H1 (cell line): ENCODE results near the gene NSL1. TPM values are rescaled to one million over a fixed set of nuclear protein-coding genes. Genes with fewer than 3 reads are reported as not detected.

Source experiments
- CTCF ChIA-PET: fragments of 300-600 bp; sonication (Branson Sonifier 250); formaldehyde crosslinking; loops from one replicate; lab custom pipeline; 2021; ENCODE audit not compliant: partially characterized antibody; lab: Charles Lee
- POLR2A ChIA-PET: fragments of 300-600 bp; sonication (Branson Sonifier 250); formaldehyde crosslinking; loops from one replicate; lab custom pipeline; 2021; ENCODE audit warnings: inconsistent platforms; ENCODE audit not compliant: partially characterized antibody; lab: Charles Lee
- DNase-seq, 2 experiments: peaks; one replicate each; pipeline versions ENCODE4 v3.0.0 to v3.0.0-alpha.2; 2010 to 2022; ENCODE audit warnings: low spot score in 2 of 2, low read depth in 1 of 2, mixed read lengths in 1 of 2
- FAIRE-seq: peaks from 2 replicates; lab custom pipeline; 2011; peaks lifted over from hg19 to GRCh38; lab: Jason Lieb, UNC
- H2AFZ ChIP-seq: 2 replicates; pipeline ENCODE4 v1.8.1; 2012; ENCODE audit warnings: low read length, inconsistent platforms
- H2AK5ac ChIP-seq: 2 replicates; pipeline ENCODE4 v1.6.1; 2013; ENCODE audit warnings: low read depth, low read length
- H2BK120ac ChIP-seq: replicated peaks from 2 replicates; pipeline ENCODE3; 2013; ENCODE audit warnings: low read depth, low read length, inconsistent platforms
- H2BK12ac ChIP-seq: 2 replicates; pipeline ENCODE4 v1.6.1; 2013; ENCODE audit warnings: low read depth, low read length
- H2BK15ac ChIP-seq: 2 replicates; pipeline ENCODE4 v1.6.1; 2013; ENCODE audit warnings: low read length
- H2BK20ac ChIP-seq: 2 replicates; pipeline ENCODE4 v1.6.1; 2013; ENCODE audit warnings: low read length
- H2BK5ac ChIP-seq: 2 replicates; pipeline ENCODE4 v1.6.1; 2013; ENCODE audit warnings: low read depth, low read length
- H3K14ac ChIP-seq: 2 replicates; pipeline ENCODE4 v1.6.1; 2013; ENCODE audit warnings: inconsistent platforms; ENCODE audit not compliant: insufficient read length
- H3K18ac ChIP-seq: 2 replicates; pipeline ENCODE4 v1.6.1; 2013; ENCODE audit warnings: low read length; ENCODE audit errors: extremely low read depth
- H3K23ac ChIP-seq: 2 replicates; pipeline ENCODE4 v1.6.1; 2013; ENCODE audit warnings: inconsistent platforms; ENCODE audit not compliant: insufficient read length
- H3K23me2 ChIP-seq: 2 replicates; pipeline ENCODE4 v1.6.1; 2013; ENCODE audit warnings: low read depth, low read length
- H3K27ac ChIP-seq: 2 replicates; pipeline ENCODE4 v1.6.1; 2011; ENCODE audit warnings: low read depth, low read length, inconsistent platforms
- H3K27me3 ChIP-seq, 4 experiments: replicated peaks in 1 of 4; 1 replicate in 1 of 4; 2 replicates in 3 of 4; pipeline versions ENCODE4 v1.6.1 to v1.8.1; 2011 to 2013; ENCODE audit warnings: low read length in 3 of 4, mild to moderate bottlenecking in 3 of 4, inconsistent platforms in 2 of 4, mixed read lengths in 2 of 4, moderate library complexity in 1 of 4; ENCODE audit not compliant: control insufficient read depth in 3 of 4, insufficient read depth in 3 of 4; ENCODE audit errors: extremely low read depth in 1 of 4
- H3K36me3 ChIP-seq, 4 experiments: 2 replicates each; pipeline versions ENCODE4 v1.6.1 to v1.8.1; 2011 to 2013; ENCODE audit warnings: mild to moderate bottlenecking in 4 of 4, low read length in 3 of 4, moderate library complexity in 2 of 4, control low read depth in 1 of 4, inconsistent platforms in 1 of 4; ENCODE audit not compliant: insufficient read depth in 4 of 4, control insufficient read depth in 2 of 4
- H3K4ac ChIP-seq: replicated peaks from 2 replicates; pipeline ENCODE3; 2013; ENCODE audit warnings: low read length, low read depth, mixed read lengths, inconsistent platforms; ENCODE audit not compliant: insufficient read length
- H3K4me1 ChIP-seq, 4 experiments: replicated peaks in 1 of 4; 1 replicate in 1 of 4; 2 replicates in 3 of 4; pipeline versions ENCODE4 v1.6.1 to v1.8.1; 2011 to 2013; ENCODE audit warnings: low read length in 3 of 4, inconsistent platforms in 2 of 4, mixed read lengths in 1 of 4; ENCODE audit not compliant: insufficient read depth in 4 of 4, control insufficient read depth in 3 of 4
- H3K4me2 ChIP-seq, 2 experiments: 2 replicates each; pipeline versions ENCODE4 v1.6.1 to v1.8.1; 2011 to 2013; ENCODE audit warnings: low read depth in 2 of 2, low read length in 2 of 2, control low read depth in 1 of 2, inconsistent platforms in 1 of 2, mild to moderate bottlenecking in 1 of 2; ENCODE audit not compliant: insufficient read depth in 1 of 2
- H3K4me3 ChIP-seq, 4 experiments: fragments of 200-600, 300-600 bp in 1 of 4; sonication (generic), shearing (Covaris generic), sonication (Bioruptor Twin) in 1 of 4; 2 replicates each; pipeline versions ENCODE4 v1.5.1 to v1.8.1; 2011 to 2016; ENCODE audit warnings: low read length in 4 of 4, low read depth in 3 of 4, control low read depth in 2 of 4, inconsistent platforms in 2 of 4, mild to moderate bottlenecking in 2 of 4, mixed read lengths in 1 of 4, moderate library complexity in 1 of 4; ENCODE audit not compliant: insufficient read depth in 2 of 4; ENCODE audit errors: extremely low read depth in 1 of 4
- H3K56ac ChIP-seq: replicated peaks from 2 replicates; pipeline ENCODE3; 2013; ENCODE audit warnings: low read depth, mild to moderate bottlenecking, mixed read lengths, low read length, inconsistent platforms; ENCODE audit not compliant: insufficient read length
- H3K79me1 ChIP-seq: 2 replicates; pipeline ENCODE4 v1.6.1; 2013; ENCODE audit warnings: low read depth, low read length, control low read depth
- H3K79me2 ChIP-seq, 2 experiments: 2 replicates each; pipeline versions ENCODE4 v1.6.1 to v1.8.1; 2012 to 2013; ENCODE audit warnings: low read length in 2 of 2, mild to moderate bottlenecking in 2 of 2, inconsistent platforms in 1 of 2; ENCODE audit not compliant: insufficient read depth in 2 of 2, control insufficient read depth in 1 of 2
- H3K9ac ChIP-seq, 4 experiments: replicated peaks in 1 of 4; 1 replicate in 1 of 4; 2 replicates in 3 of 4; pipeline versions ENCODE4 v1.6.1 to v1.8.1; 2011 to 2013; ENCODE audit warnings: low read depth in 3 of 4, low read length in 3 of 4, control low read depth in 2 of 4, mild to moderate bottlenecking in 2 of 4, moderate library complexity in 2 of 4, inconsistent platforms in 1 of 4; ENCODE audit errors: extremely low read depth in 1 of 4
- H3K9me3 ChIP-seq, 2 experiments: 2 replicates each; pipeline versions ENCODE4 v1.6.1 to v1.8.1; 2012 to 2013; ENCODE audit warnings: mild to moderate bottlenecking in 2 of 2, moderate library complexity in 2 of 2, control low read depth in 1 of 2, inconsistent platforms in 1 of 2, low read depth in 1 of 2, low read length in 1 of 2, mixed read lengths in 1 of 2; ENCODE audit not compliant: insufficient read depth in 2 of 2
- H4K20me1 ChIP-seq, 2 experiments: replicated peaks in 1 of 2; 2 replicates each; pipeline versions ENCODE3 to v1.8.1; 2011 to 2013; ENCODE audit warnings: inconsistent platforms in 2 of 2, low read length in 2 of 2, mild to moderate bottlenecking in 1 of 2; ENCODE audit not compliant: insufficient read depth in 2 of 2, control insufficient read depth in 1 of 2
- H4K5ac ChIP-seq: 2 replicates; pipeline ENCODE4 v1.6.1; 2013; ENCODE audit warnings: low read length, low read depth, mixed read lengths, inconsistent platforms; ENCODE audit not compliant: insufficient read length
- H4K8ac ChIP-seq: 2 replicates; pipeline ENCODE4 v1.8.0; 2013; ENCODE audit warnings: mild to moderate bottlenecking, moderate library complexity, low read length, inconsistent platforms; ENCODE audit not compliant: insufficient read depth; ENCODE audit errors: extremely low read depth
- H4K91ac ChIP-seq: replicated peaks from 2 replicates; pipeline ENCODE3; 2013; ENCODE audit warnings: low read length, mixed read lengths, inconsistent platforms; ENCODE audit not compliant: insufficient read length
- BRCA1 ChIP-seq: IDR thresholded peaks from 2 replicates; pipeline ENCODE4 v1.6.1; 2012; ENCODE audit warnings: low read depth, low read length, improper control_type of control experiment
- CEBPB ChIP-seq: IDR thresholded peaks from 2 replicates; pipeline ENCODE4 v1.6.1; 2012; ENCODE audit warnings: low read depth, low read length
- CTBP2 ChIP-seq: IDR thresholded peaks from 2 replicates; pipeline ENCODE4 v1.7.0; 2011; ENCODE audit warnings: borderline replicate concordance, mild to moderate bottlenecking, moderate library complexity, mixed read lengths, low read length; ENCODE audit not compliant: insufficient read depth, insufficient read length
- EP300 ChIP-seq, 2 experiments: IDR thresholded peaks; 1 replicate in 1 of 2; 2 replicates in 1 of 2; pipeline ENCODE4 v1.6.1; 2011 to 2012; ENCODE audit warnings: low read depth in 2 of 2, low read length in 2 of 2, mild to moderate bottlenecking in 2 of 2, borderline replicate concordance in 1 of 2, inconsistent platforms in 1 of 2, moderate library complexity in 1 of 2
- GTF2F1 ChIP-seq: IDR thresholded peaks from 2 replicates; pipeline ENCODE4 v1.6.1; 2012; ENCODE audit warnings: low read depth, low read length, improper control_type of control experiment, borderline replicate concordance
- HDAC2 ChIP-seq, 2 experiments: fragments of 300-600 bp in 1 of 2; sonication (generic) in 1 of 2; IDR thresholded peaks; 2 replicates each; pipeline ENCODE4 v1.6.1; 2011 to 2012; ENCODE audit warnings: low read depth in 2 of 2, low read length in 2 of 2, mild to moderate bottlenecking in 2 of 2, moderate library complexity in 2 of 2, borderline replicate concordance in 1 of 2, inconsistent platforms in 1 of 2
- JUN ChIP-seq: IDR thresholded peaks from 2 replicates; pipeline ENCODE4 v1.6.1; 2011; ENCODE audit warnings: low read depth, mild to moderate bottlenecking, improper control_type of control experiment, low read length
- PHF8 ChIP-seq: fragments of 200-600 bp; sonication (generic); conservative IDR thresholded peaks from 2 replicates; pipeline ENCODE4 v1.7.1; 2012; ENCODE audit warnings: low read depth, mild to moderate bottlenecking, inconsistent platforms, low read length, moderate library complexity
- POU5F1 ChIP-seq: IDR thresholded peaks from 2 replicates; pipeline ENCODE4 v1.6.1; 2011; ENCODE audit warnings: low read depth, mild to moderate bottlenecking, low read length, moderate library complexity
- SIN3A ChIP-seq, 2 experiments: IDR thresholded peaks in 1 of 2; conservative IDR thresholded peaks in 1 of 2; 2 replicates each; pipeline ENCODE4 v1.6.1; 2011 to 2012; ENCODE audit warnings: low read length in 2 of 2, improper control_type of control experiment in 1 of 2, low read depth in 1 of 2, mild to moderate bottlenecking in 1 of 2
- TAF7 ChIP-seq: optimal IDR thresholded peaks from 2 replicates; pipeline ENCODE3; 2011; ENCODE audit warnings: low read depth, mild to moderate bottlenecking, inconsistent platforms, low read length, moderate library complexity, borderline replicate concordance
- WGBS, 2 experiments: shearing (Covaris generic) in 1 of 2; methylation state at CpG; one replicate each; pipeline versions ENCODE4 v1.1.6 to v1.1.7; 2013 to 2015; ENCODE audit warnings: low lambda C conversion rate in 2 of 2, mixed read lengths in 2 of 2, inconsistent platforms in 1 of 2, low coverage in 1 of 2, missing lambda C conversion rate in 1 of 2; ENCODE audit not compliant: insufficient replicate concordance in 2 of 2, insufficient coverage in 1 of 2, insufficient read length in 1 of 2; ENCODE audit errors: extremely low coverage in 1 of 2, missing lambda C conversion rate in 1 of 2; 5-methylcytosine and 5-hydroxymethylcytosine counted together
- polyA plus RNA-seq, 7 experiments: library from polyadenylated mRNA; depleted of rRNA in 3 of 7; stranded (reverse) in 5 of 7; unstranded in 2 of 7; fragments of >200 nt in 5 of 7; fragments of 200-250 nt in 2 of 7; gene quantifications; 1 replicate in 5 of 7; 2 replicates in 1 of 7; 4 replicates in 1 of 7; pipeline versions ENCODE4 v1.2.1 to v1.2.3, GENCODE V29; 2011 to 2013; ENCODE audit warnings: missing spikeins in 2 of 7, mixed read lengths in 2 of 7
- total RNA-seq: library from RNA; stranded (reverse); fragmentation: NEBNext Ultra II Directional; extraction: Animal tissue kit (Norgen Biotek cat#: 25700); gene quantifications from 2 replicates; pipeline ENCODE4 v1.2.1, GENCODE V29; 2021

The NSL1 gene
- total and polyA plus RNA-seq, 2 of the 8 experiments (the other 6 are each of a cell fraction or from before 2014, with no cell fraction given): 25.4 to 51.7 TPM

GRCh38 chr1:212781225-212781624, 10.4 kb downstream of the NSL1 start:
- H2BK5ac ChIP-seq: no peak overlapping the region
- no peak overlapping the region for H3K56ac ChIP-seq
- peaks cover 5 to 58% (median 29%) of the 10 kb centered on the region in 4 experiments; a peak in 7 of 8 replicates for H3K36me3 ChIP-seq
- DNase-seq (no peak), FAIRE-seq (no peak)
- no peaks in the 10 kb centered on the region for H3K4me1 ChIP-seq
- H3K79me1 ChIP-seq: no peaks in the 10 kb centered on the region; the same call in 1 of the 2 replicates
- no peak overlapping the region for H3K14ac ChIP-seq
- H4K8ac ChIP-seq: no peak overlapping the region
- no peaks in the 10 kb centered on the region for H3K27me3 ChIP-seq
- H3K18ac ChIP-seq: no peak overlapping the region
- no peak overlapping the region for H3K27ac ChIP-seq
- no peak overlapping the region for H2AFZ ChIP-seq
- no peak overlapping the region for H2BK20ac ChIP-seq
- H2AK5ac ChIP-seq: no peak overlapping the region
- no peak overlapping the region for H2BK15ac ChIP-seq
- H3K4me2 ChIP-seq: no peak overlapping the region
- WGBS, 2 experiments: 96% methylated on average over 2 of the region's 2 CpGs; no CpG with 5 or more reads in 1 of the 2 experiments
- no peak overlapping the region for H2BK12ac ChIP-seq
- H3K23ac ChIP-seq: no peak overlapping the region
- H3K23me2 ChIP-seq: no peaks in the 10 kb centered on the region
- H3K9ac ChIP-seq: no peak overlapping the region
- no peak overlapping the region for H4K5ac ChIP-seq
- TF ChIP-seq JUN (no peak), POU5F1 (no peak), CTBP2 (no peak), TAF7 (no peak), SIN3A (conservative IDR thresholded peaks at IDR 0.05 in 1 of 2, IDR thresholded peaks at IDR 0.05 in 1 of 2; ENCODE audit: low read depth in 1 of 2, low read length in 2 of 2) (no peak), PHF8 (no peak), GTF2F1 (no peak), CEBPB (no peak), HDAC2 (IDR thresholded peaks at IDR 0.05; ENCODE audit: borderline replicate concordance in 1 of 2, low read depth in 2 of 2, low read length in 2 of 2) (no peak), EP300 (IDR thresholded peaks at IDR 0.05; ENCODE audit: borderline replicate concordance in 1 of 2, low read depth in 2 of 2, low read length in 2 of 2) (no peak), BRCA1 (no peak)
- POLR2A ChIA-PET: interaction anchor here (1.7 kb wide), 1 partner anchor 10 kb away, joined by 6 read pairs; the partner anchor contains the start of genes NSL1 and TATDN3
- no peak overlapping the region for H3K4me3 ChIP-seq
- H2BK120ac ChIP-seq: no peak overlapping the region
- H3K79me2 ChIP-seq: no peaks in the 10 kb centered on the region
- peaks cover 0 to 5% of the 10 kb centered on the region in 2 experiments; a peak in 2 of 4 replicates for H3K9me3 ChIP-seq
- CTCF ChIA-PET: interaction anchor here (0.7 to 2.7 kb wide), 16 partner anchors 8 to 325 kb away, joined by 3 to 19 read pairs (median 4); no protein-coding TSS in a partner anchor
- H3K4ac ChIP-seq: no peak overlapping the region
- no peak overlapping the region for H4K91ac ChIP-seq
- no peaks in the 10 kb centered on the region for H4K20me1 ChIP-seq
